HEK293 (cell line): ENCODE results near the gene IGSF21.

Source experiments
- CTCF ChIA-PET: fragments of 350-600 bp; formaldehyde crosslinking; extraction: SDS; loops from one replicate; lab custom pipeline; 2021; ENCODE audit warnings: antibody characterized with exemption; lab: Yijun Ruan, JAX
- POLR2A ChIA-PET: fragments of 300-600 bp; formaldehyde crosslinking; extraction: SDS; loops from one replicate; lab custom pipeline; 2020; ENCODE audit warnings: antibody characterized with exemption, inconsistent platforms; lab: Yijun Ruan, JAX
- H3K27ac ChIP-seq: fragments of 200-500 bp; sonication (Bioruptor generic); 2 replicates; pipeline ENCODE4 v1.5.1; 2014; ENCODE audit warnings: low read depth, low read length, control low read depth, inconsistent platforms; ENCODE audit errors: extremely low read depth
- H3K36me3 ChIP-seq, 2 experiments: fragments of 200-500 bp in 1 of 2; sonication (Bioruptor generic) in 1 of 2; 1 replicate in 1 of 2; 2 replicates in 1 of 2; pipeline ENCODE4 v1.5.1; 2014 to 2017; ENCODE audit warnings: inconsistent platforms in 2 of 2, low read length in 2 of 2; ENCODE audit not compliant: control insufficient read depth in 2 of 2, insufficient read depth in 1 of 2
- H3K4me1 ChIP-seq: fragments of 200-500 bp; sonication (Bioruptor generic); 2 replicates; pipeline ENCODE4 v1.5.1; 2014; ENCODE audit warnings: mild to moderate bottlenecking, low read length, inconsistent platforms; ENCODE audit not compliant: control insufficient read depth, insufficient read depth
- H3K4me3 ChIP-seq: 2 replicates; pipeline ENCODE4 v1.5.1; 2011; ENCODE audit warnings: low read depth, mild to moderate bottlenecking, control low read depth, low read length, moderate library complexity
- H3K9me3 ChIP-seq: fragments of 200-500 bp; sonication (Bioruptor generic); 2 replicates; pipeline ENCODE4 v1.5.1; 2014; ENCODE audit warnings: low read depth, low read length, inconsistent platforms; ENCODE audit not compliant: control insufficient read depth, insufficient read depth
- BCL6B ChIP-seq: fragments of 450-650 bp; formaldehyde crosslinking; IDR thresholded peaks from 2 replicates; pipeline ENCODE4 v1.5.1; 2017; ENCODE audit warnings: missing biosample characterization, missing genetic modification characterization
- GLI2 ChIP-seq: fragments of 450-650 bp; formaldehyde crosslinking; IDR thresholded peaks from 2 replicates; pipeline ENCODE4; 2017; ENCODE audit warnings: missing biosample characterization, missing genetic modification characterization, low read depth, borderline replicate concordance
- INSM2 ChIP-seq: fragments of 450-650 bp; formaldehyde crosslinking; IDR thresholded peaks from 2 replicates; pipeline ENCODE4 v1.5.1; 2016; ENCODE audit warnings: missing biosample characterization, missing genetic modification characterization
- KLF10 ChIP-seq: fragments of 450-650 bp; IDR thresholded peaks from 2 replicates; pipeline ENCODE4 v1.5.1; 2018; ENCODE audit warnings: missing biosample characterization, mild to moderate bottlenecking, missing genetic modification characterization
- SP7 ChIP-seq: fragments of 450-650 bp; formaldehyde crosslinking; IDR thresholded peaks from 2 replicates; pipeline ENCODE4 v1.5.1; 2016; ENCODE audit warnings: missing biosample characterization, missing genetic modification characterization
- ZBTB11 ChIP-seq: fragments of 450-650 bp; formaldehyde crosslinking; conservative IDR thresholded peaks from 2 replicates; pipeline ENCODE4 v1.5.1; 2016; ENCODE audit warnings: low read depth, missing biosample characterization, missing genetic modification characterization
- ZFHX2 ChIP-seq: fragments of 450-650 bp; formaldehyde crosslinking; conservative IDR thresholded peaks from 2 replicates; pipeline ENCODE4 v1.5.1; 2016; ENCODE audit warnings: missing biosample characterization, missing genetic modification characterization
- ZNF184 ChIP-seq: fragments of 450-650 bp; IDR thresholded peaks from 2 replicates; pipeline ENCODE4 v1.5.1; 2018; ENCODE audit warnings: missing biosample characterization, mild to moderate bottlenecking, missing genetic modification characterization
- ZNF280C ChIP-seq: fragments of 450-650 bp; formaldehyde crosslinking; IDR thresholded peaks from 2 replicates; pipeline ENCODE4 v1.5.1; 2016; ENCODE audit warnings: missing biosample characterization, missing genetic modification characterization
- ZNF426 ChIP-seq: fragments of 450-650 bp; formaldehyde crosslinking; IDR thresholded peaks from 2 replicates; pipeline ENCODE4 v1.5.1; 2017; ENCODE audit warnings: missing biosample characterization, missing genetic modification characterization, mild to moderate bottlenecking, inconsistent platforms, moderate library complexity
- ZNF560 ChIP-seq: fragments of 450-650 bp; formaldehyde crosslinking; IDR thresholded peaks from 2 replicates; pipeline ENCODE4 v1.5.1; 2017; ENCODE audit warnings: missing biosample characterization, missing genetic modification characterization, borderline replicate concordance
- ZNF571 ChIP-seq: fragments of 450-650 bp; formaldehyde crosslinking; IDR thresholded peaks from 2 replicates; pipeline ENCODE4 v1.5.0; 2017; ENCODE audit warnings: missing biosample characterization, missing genetic modification characterization
- ZNF704 ChIP-seq: fragments of 450-650 bp; formaldehyde crosslinking; IDR thresholded peaks from 2 replicates; pipeline ENCODE4 v1.5.1; 2016; ENCODE audit warnings: missing biosample characterization, missing genetic modification characterization
- ZSCAN4 ChIP-seq: fragments of 450-650 bp; formaldehyde crosslinking; IDR thresholded peaks from 2 replicates; pipeline ENCODE4 v1.5.1; 2017; ENCODE audit warnings: missing biosample characterization, missing genetic modification characterization

IGSF21 gene

GRCh38 chr1:18089488-18089887, 18.1 kb upstream of the IGSF21 start:
- Histone ChIP-seq H3K9me3 (no peaks in the 10 kb centered on the region), H3K4me3 (no peak overlapping the region), H3K36me3 (no peaks in the 10 kb centered on the region), H3K4me1 (0 out of 2 replicates have a peak, but pooled peaks cover 3% of the 10 kb centered on the region), H3K27ac (no peak overlapping the region)
- ChIA-PET CTCF (no interaction called here), POLR2A (no interaction called here)
- TF ChIP-seq ZSCAN4 (no peak), ZNF184 (no peak), ZNF426 (tag by site-specific recombination) (no peak), GLI2 (tag by site-specific recombination) (no peak), ZBTB11 (tag by site-specific recombination) (no peak), BCL6B (tag by site-specific recombination) (no peak), ZNF571 (tag by site-specific recombination) (no peak), SP7 (tag by site-specific recombination) (no peak), INSM2 (tag by site-specific recombination) (no peak), ZNF704 (tag by site-specific recombination) (no peak), ZNF280C (tag by site-specific recombination) (no peak), ZNF560 (tag by site-specific recombination) (no peak)

GRCh38 chr1:18090636-18091035, 17.0 kb upstream of the IGSF21 start:
- POLR2A ChIA-PET = no interaction called here
- CTCF ChIA-PET = interaction anchor here (2.3 kb wide), 1 partner anchor 10 kb away, joined by 11 read pairs; no protein-coding TSS in a partner anchor
- 0 out of 2 replicates have a peak, but pooled peaks cover 3% of the 10 kb centered on the region for H3K4me1 ChIP-seq
- no peaks in the 10 kb centered on the region for H3K9me3 ChIP-seq
- TF ChIP-seq ZFHX2 (tag by site-specific recombination) (peak; percentile 41), KLF10 (tag by site-specific recombination) (no peak), ZNF280C (tag by site-specific recombination) (no peak)
- no peaks in the 10 kb centered on the region for H3K36me3 ChIP-seq
- no peak overlapping the region for H3K4me3 ChIP-seq
- no peak overlapping the region for H3K27ac ChIP-seq
